ENCODE data around the gene FARP1.

GRCh38 chr13:98318263-98318878 is 175.5 kb downstream of the FARP1 start:
- TF ChIP-seq, protein P1, sequence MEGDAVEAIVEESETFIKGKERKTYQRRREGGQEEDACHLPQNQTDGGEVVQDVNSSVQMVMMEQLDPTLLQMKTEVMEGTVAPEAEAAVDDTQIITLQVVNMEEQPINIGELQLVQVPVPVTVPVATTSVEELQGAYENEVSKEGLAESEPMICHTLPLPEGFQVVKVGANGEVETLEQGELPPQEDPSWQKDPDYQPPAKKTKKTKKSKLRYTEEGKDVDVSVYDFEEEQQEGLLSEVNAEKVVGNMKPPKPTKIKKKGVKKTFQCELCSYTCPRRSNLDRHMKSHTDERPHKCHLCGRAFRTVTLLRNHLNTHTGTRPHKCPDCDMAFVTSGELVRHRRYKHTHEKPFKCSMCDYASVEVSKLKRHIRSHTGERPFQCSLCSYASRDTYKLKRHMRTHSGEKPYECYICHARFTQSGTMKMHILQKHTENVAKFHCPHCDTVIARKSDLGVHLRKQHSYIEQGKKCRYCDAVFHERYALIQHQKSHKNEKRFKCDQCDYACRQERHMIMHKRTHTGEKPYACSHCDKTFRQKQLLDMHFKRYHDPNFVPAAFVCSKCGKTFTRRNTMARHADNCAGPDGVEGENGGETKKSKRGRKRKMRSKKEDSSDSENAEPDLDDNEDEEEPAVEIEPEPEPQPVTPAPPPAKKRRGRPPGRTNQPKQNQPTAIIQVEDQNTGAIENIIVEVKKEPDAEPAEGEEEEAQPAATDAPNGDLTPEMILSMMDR (IDR thresholded peaks at IDR 0.05), result no peak
- no peak for TF ChIP-seq POLR2A (IDR thresholded peaks at IDR 0.05)
